ENCODE data around the gene RNF214.

The RNF214 gene

DNA sequence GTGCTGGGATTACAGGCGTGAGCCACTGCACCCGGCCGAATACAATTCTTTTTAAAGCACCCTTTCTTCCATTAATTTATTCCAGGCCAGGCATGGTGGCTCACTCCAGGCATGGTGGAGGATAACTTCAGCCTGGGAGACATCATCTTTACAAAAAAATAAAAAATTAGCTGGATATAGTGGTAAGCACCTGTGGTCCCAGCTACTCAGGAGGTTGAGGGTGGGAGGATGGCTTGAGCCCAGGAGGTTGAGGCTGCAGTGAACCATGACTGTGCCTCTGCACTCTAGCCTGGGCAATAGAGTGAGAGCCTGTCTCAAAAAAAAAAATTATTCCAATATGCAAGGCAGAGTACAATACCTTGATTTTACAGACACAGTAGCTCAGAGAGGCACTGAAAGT, 21.9 kb upstream of the RNF214 start:
- H3K4me3 ChIP-seq (ENCODE audit: low read depth, low read length): no peak overlapping the region
- DNase-seq (ENCODE audit: low read depth): no peak

GRCh38 chr11:117212697-117213355, 19.6 kb upstream of the RNF214 start:
- no peak overlapping the region for H3K4me3 ChIP-seq (ENCODE audit: low read depth, low read length)
- DNase-seq (ENCODE audit: low read depth): no peak

DNA sequence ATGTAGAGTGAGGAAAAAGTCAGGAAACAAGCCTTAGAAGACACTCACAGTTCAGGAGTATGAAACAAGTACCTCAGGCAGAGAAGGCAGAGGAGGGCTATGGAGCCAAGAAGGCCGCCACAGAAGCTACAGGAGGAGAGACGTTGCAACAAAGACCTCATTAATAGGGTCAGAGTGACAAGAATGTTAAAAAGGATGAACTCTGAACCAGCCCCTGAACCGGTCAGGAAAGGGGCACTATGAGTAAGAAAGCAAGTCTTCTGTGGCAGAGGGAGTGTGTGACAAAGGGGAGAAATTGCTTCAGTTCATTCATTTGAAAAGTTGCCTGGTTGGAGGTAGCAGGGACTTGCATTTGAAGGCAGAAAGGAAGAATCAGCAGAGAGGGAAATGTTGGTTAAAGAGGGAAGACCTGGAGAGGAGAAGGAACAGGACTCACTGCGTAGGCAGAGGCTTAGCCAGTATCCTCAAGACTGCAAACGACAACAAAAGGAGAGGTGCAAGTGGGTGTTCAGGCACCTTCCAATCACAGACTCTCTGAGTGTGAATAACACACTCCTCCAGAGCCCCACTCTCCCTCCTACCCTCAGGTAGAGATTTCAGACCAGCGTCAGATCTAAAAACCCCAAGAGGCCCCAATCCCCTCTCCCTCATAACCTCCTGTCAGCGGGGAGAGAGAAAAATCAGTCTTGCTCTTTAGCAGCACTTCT, 17.9 kb upstream of the RNF214 start:
- DNase-seq (ENCODE audit: low read depth): no peak
- H3K4me3 ChIP-seq (ENCODE audit: low read depth, low read length): no peak overlapping the region

- no peak for DNase-seq (ENCODE audit: low read depth)
- no peak overlapping the region for H3K4me3 ChIP-seq (ENCODE audit: low read depth, low read length)
Measured at GRCh38 chr11:117217141-117218084, 15.1 kb upstream of the RNF214 start.

- DNase-seq (ENCODE audit: low read depth): no peak
- no peak overlapping the region for H3K4me3 ChIP-seq (ENCODE audit: low read depth, low read length)
Measured at GRCh38 chr11:117218133-117218915, 14.1 kb upstream of the RNF214 start.

- no peak overlapping the region for H3K4me3 ChIP-seq (ENCODE audit: low read depth, low read length)
- DNase-seq (ENCODE audit: low read depth): no peak
Measured at GRCh38 chr11:117219001-117219400, 13.5 kb upstream of the RNF214 start.

DNA sequence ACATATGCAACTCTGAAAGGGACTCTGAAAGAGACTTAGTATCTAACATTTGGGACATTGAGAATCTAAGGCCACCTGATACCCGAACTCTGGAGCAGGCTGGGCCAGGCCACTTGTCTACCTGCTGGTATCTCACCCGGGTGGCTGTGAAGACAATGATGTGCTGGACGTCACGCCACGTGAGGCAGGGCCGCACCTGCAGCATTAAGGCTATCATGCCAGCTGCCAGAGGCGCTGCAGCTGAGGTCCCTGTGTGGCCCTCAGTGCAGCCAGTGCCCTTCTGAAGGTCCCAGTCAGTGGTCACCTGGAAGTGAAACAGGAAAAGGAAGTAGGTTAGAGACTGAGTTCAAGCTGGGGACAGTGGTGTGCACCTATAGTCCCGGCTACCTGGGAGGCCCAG, 13.0 kb upstream of the RNF214 start:
- DNase-seq (ENCODE audit: low read depth): no peak
- no peak overlapping the region for H3K4me3 ChIP-seq (ENCODE audit: low read depth, low read length)

DNA sequence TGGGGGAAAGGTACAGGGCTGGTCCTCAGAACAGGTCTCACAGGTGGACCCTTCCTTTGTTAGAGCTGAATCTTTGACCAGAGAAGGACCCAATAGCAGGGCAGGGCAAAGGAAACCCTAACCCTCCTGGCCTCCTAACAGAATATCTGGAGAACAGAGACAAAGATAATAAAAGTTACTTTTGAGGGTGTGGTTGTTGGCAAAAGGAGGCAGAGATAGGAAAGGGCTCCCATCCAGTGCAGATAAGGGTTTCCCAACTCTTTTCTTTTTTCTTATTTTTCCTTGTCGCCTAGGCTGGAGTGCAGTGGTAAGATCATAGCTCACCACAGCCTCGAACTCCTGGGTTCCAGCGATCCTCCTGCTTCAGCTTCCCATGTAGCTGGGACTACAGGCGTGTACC, 12.5 kb upstream of the RNF214 start:
- H3K4me3 ChIP-seq (ENCODE audit: low read depth, low read length): no peak overlapping the region
- DNase-seq (ENCODE audit: low read depth): no peak

DNA sequence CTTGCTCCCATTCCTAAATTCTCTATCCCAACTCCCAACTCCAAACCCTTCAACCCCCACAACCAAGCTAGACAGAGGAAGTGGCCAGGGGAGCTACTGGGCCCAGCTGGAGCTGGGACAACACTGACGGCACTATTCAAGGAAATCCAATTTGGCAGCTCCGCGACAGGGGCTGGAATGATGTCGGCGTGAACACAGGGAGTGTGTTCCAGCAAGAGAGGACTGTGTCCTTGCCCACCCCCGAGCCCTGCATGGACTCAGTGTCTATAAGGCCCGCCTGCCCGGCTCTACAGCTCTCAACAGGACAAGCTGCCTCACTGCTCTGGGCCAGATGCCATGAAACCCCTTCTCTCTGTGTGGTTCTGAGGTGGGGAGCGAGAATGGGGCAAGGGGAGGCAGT, 11.9 kb upstream of the RNF214 start:
- DNase-seq (ENCODE audit: low read depth): no peak

DNA sequence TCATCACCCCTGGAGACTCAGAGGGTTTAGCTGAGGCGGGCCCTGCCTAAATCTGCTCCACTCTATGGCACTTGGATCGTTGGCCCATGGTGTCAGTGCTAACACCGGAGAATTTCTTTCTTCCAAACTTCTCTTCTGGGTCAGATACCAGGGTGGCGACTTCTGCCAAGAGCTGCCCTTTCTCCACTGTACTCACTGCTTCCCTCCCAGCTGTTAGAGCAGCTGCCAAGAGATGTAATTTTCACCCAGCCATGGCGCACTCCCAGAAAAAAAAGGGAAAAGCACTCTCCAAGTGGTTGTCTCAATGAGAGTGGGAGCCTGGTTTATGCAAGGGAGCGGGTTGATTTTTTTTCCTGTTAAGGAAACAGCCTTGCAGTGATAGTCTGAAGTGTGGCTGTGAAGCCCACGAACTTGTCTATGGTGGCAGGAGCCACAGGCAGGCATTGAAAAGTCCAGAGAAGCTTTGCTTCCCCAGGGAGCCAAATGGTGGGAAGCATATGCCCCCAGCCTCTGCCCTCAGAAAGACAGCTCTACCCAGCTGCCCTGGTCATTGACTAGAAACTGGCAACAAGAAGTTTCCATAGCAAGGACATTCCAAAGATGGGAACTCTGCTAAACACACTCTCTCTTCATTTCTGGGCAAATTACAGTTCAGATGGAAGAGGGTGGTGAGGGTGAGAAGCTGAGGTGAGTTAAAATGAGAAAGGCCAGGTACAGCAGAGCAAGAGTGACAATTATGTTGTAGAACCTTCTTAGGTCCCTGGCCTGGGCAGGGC, 11.3 kb upstream of the RNF214 start:
- H3K4me3 ChIP-seq (ENCODE audit: low read depth, low read length): no peak overlapping the region
- DNase-seq (ENCODE audit: low read depth): no peak

More for the DNA sequence above, 11.9 kb upstream of the RNF214 start:
- H3K4me3 ChIP-seq (ENCODE audit: low read depth, low read length): no peak overlapping the region

DNA sequence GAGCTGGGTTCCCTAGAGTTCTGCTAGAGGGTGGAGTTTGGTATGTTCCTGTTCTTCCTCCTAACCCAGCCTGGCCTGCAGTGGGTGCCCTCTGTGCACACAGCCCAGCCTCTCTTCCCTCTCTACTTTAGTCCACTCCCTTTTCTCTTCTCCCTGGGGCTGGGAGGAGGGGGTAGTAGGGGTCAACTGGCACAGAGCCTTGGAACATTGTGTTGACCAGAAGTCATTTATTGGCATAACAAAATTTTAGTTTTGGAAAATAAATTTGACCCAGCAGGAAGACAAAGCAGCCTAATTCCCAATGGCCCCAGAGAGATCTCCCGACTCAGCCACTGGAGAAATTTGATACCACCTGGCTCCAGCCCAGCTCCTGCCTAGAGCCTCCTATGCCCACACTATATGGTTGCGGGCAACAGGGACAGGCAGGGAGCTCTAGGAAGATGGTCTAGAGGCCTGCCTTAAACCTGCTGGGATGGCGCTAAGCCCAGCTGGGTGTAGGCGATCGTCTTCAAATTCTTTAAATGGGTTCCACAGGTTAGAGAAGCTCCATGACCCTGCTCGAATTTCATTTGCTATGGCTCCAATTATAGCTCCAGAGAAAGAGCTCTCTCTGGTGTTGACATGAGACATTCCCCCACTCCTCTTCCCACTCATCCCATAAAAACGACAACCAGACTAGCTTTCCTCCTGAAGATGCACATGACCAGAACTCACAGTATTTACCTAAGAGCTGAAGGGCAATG, 10.5 kb upstream of the RNF214 start:
- H3K4me3 ChIP-seq (ENCODE audit: low read depth, low read length): no peak overlapping the region
- peak; percentile 56 for DNase-seq (ENCODE audit: low read depth)

DNA sequence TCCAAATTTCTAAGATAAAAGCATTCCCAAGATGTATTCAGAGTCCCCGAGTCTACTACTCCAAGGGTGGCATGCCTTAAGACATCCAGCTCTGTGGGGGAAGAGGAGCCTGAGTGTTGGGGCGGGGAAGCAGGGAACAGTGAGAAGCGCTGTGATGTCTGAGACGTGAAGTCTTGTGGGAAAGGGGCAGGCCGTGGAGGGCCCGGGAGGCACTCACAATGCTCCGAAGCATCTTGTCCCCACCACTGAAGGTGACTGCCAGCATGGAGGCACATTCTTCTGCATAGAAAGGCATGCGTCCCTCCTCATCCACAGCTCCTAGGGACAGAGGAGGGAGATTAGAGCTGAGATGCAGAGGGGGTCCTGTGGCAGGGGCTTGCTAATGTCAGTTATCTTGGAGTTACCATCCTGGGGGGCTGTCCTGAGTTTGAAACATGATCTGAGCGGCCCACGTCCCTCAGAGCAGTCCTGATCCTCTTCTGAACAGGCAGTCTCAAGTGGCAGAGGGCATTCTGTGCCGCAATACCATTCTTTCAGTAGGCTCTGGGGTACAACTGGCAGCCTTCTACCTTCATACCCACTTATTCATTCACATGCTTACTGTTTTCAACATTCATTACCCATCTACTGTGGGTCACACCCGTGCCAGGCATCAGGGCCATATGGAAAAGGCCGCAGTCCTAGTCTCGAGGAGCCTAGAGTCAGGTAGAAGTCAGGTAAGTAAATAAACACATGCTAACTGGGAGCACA, 9.3 kb upstream of the RNF214 start:
- no peak for DNase-seq (ENCODE audit: low read depth)

GRCh38 chr11:117223741-117224689, 8.5 kb upstream of the RNF214 start:
- H3K4me3 ChIP-seq (ENCODE audit: low read depth, low read length): no peak overlapping the region
- no peak for DNase-seq (ENCODE audit: low read depth)

More for the DNA sequence above, 9.3 kb upstream of the RNF214 start:
- no peak overlapping the region for H3K4me3 ChIP-seq (ENCODE audit: low read depth, low read length)

GRCh38 chr11:117225553-117226170, 6.8 kb upstream of the RNF214 start:
- DNase-seq (ENCODE audit: low read depth): no peak
- no peak overlapping the region for H3K4me3 ChIP-seq (ENCODE audit: low read depth, low read length)

DNA sequence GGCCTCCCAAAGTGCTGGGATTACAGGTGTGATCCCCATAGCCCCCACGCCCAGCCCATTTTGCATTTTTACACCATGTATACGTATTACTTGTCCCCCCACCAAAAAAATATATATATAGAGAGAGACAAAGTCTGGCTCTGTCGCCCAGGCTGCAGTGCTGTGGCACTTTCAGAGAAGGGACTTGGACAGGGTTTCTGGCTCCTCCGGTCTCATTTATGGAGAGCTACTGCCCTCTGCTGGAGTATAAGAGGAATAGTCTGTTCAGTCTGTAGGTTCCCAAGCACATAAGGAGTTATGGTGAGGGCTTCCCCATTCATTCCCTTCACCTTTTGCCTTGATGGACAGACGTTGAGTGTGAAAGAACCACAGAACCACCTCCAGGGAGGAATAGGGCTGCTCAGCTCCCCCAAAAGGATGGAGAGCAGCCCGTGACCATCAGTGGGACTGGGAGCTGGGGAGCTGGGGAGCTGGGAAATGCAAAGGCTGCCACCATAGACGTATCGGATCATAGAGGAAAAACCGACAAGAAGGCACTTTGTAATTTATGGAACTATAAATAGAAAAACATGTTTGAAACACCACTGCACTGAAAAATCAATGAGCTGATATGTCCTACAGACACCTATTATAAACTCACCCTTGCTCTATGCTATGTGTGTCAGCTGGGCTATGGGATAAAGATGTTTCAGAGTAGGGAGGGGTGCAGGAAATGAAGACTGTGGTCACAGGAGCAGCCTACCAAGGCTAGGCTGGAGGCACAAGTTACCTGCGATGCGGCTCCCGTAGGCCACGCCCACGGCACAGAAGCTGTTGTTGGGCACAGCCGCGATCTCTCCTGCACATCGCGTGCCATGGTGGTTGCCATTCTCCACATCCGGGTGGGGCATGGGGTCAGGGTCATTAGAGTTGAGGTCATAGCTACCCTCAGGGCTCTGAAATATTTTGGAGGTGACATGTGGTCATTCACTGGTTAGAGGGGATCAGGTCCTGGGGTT, 5.8 kb upstream of the RNF214 start:
- peak; percentile 30 for DNase-seq (ENCODE audit: low read depth)
- no peak overlapping the region for H3K4me3 ChIP-seq (ENCODE audit: low read depth, low read length)
